Measurements from ENCODE around the gene KRTAP10-1. TPM values are rescaled to one million over a fixed set of nuclear protein-coding genes. Genes with fewer than 3 reads are reported as not detected.

Gene KRTAP10-1
- total and polyA plus RNA-seq, 2 of the 8 experiments (the other 6 are each of a cell fraction or from before 2014, with no cell fraction given), result 0.08 TPM; not detected in 1

DNA sequence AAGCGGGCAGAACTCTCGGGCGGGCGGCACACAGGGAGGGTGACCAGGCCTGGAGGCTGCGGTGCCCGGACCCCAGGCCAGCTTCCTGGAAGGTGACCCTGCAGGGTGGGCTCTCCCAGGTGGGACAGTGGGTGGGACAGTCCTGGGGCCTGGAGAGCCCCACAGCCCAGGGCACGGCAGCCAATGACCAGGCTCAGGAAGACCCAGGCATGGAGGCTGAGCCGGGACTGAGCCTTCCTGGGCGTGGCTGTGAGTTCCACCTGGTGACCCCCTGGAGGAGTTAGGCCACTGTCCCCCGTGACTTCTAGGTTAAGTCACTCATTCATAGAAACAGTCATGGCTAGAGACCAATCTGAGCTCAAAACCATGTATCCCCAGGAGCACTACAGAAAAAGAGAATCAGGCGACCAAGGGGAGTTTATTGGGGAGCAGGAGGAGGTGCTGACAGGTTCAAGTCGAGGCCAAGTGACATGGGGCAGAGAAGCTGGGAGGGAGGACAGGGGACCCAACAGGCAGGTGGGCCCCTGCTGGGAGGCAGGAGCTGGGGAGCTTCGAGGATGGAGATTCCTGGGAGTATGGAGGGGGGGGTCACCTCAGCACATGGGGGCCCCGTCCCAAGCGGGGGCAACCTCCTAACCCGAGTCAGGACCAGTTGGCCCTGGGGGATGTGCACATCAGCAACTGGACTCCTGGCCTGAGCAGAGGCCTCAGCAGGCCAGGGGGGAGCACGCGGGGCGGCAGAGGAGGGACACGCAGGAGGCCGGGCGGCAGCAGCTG is 39.2 kb upstream of the KRTAP10-1 start (continued):
- TF ChIP-seq, protein P1, sequence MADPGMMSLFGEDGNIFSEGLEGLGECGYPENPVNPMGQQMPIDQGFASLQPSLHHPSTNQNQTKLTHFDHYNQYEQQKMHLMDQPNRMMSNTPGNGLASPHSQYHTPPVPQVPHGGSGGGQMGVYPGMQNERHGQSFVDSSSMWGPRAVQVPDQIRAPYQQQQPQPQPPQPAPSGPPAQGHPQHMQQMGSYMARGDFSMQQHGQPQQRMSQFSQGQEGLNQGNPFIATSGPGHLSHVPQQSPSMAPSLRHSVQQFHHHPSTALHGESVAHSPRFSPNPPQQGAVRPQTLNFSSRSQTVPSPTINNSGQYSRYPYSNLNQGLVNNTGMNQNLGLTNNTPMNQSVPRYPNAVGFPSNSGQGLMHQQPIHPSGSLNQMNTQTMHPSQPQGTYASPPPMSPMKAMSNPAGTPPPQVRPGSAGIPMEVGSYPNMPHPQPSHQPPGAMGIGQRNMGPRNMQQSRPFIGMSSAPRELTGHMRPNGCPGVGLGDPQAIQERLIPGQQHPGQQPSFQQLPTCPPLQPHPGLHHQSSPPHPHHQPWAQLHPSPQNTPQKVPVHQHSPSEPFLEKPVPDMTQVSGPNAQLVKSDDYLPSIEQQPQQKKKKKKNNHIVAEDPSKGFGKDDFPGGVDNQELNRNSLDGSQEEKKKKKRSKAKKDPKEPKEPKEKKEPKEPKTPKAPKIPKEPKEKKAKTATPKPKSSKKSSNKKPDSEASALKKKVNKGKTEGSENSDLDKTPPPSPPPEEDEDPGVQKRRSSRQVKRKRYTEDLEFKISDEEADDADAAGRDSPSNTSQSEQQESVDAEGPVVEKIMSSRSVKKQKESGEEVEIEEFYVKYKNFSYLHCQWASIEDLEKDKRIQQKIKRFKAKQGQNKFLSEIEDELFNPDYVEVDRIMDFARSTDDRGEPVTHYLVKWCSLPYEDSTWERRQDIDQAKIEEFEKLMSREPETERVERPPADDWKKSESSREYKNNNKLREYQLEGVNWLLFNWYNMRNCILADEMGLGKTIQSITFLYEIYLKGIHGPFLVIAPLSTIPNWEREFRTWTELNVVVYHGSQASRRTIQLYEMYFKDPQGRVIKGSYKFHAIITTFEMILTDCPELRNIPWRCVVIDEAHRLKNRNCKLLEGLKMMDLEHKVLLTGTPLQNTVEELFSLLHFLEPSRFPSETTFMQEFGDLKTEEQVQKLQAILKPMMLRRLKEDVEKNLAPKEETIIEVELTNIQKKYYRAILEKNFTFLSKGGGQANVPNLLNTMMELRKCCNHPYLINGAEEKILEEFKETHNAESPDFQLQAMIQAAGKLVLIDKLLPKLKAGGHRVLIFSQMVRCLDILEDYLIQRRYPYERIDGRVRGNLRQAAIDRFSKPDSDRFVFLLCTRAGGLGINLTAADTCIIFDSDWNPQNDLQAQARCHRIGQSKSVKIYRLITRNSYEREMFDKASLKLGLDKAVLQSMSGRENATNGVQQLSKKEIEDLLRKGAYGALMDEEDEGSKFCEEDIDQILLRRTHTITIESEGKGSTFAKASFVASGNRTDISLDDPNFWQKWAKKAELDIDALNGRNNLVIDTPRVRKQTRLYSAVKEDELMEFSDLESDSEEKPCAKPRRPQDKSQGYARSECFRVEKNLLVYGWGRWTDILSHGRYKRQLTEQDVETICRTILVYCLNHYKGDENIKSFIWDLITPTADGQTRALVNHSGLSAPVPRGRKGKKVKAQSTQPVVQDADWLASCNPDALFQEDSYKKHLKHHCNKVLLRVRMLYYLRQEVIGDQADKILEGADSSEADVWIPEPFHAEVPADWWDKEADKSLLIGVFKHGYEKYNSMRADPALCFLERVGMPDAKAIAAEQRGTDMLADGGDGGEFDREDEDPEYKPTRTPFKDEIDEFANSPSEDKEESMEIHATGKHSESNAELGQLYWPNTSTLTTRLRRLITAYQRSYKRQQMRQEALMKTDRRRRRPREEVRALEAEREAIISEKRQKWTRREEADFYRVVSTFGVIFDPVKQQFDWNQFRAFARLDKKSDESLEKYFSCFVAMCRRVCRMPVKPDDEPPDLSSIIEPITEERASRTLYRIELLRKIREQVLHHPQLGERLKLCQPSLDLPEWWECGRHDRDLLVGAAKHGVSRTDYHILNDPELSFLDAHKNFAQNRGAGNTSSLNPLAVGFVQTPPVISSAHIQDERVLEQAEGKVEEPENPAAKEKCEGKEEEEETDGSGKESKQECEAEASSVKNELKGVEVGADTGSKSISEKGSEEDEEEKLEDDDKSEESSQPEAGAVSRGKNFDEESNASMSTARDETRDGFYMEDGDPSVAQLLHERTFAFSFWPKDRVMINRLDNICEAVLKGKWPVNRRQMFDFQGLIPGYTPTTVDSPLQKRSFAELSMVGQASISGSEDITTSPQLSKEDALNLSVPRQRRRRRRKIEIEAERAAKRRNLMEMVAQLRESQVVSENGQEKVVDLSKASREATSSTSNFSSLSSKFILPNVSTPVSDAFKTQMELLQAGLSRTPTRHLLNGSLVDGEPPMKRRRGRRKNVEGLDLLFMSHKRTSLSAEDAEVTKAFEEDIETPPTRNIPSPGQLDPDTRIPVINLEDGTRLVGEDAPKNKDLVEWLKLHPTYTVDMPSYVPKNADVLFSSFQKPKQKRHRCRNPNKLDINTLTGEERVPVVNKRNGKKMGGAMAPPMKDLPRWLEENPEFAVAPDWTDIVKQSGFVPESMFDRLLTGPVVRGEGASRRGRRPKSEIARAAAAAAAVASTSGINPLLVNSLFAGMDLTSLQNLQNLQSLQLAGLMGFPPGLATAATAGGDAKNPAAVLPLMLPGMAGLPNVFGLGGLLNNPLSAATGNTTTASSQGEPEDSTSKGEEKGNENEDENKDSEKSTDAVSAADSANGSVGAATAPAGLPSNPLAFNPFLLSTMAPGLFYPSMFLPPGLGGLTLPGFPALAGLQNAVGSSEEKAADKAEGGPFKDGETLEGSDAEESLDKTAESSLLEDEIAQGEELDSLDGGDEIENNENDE (IDR thresholded peaks at IDR 0.05; ENCODE audit: insufficient replicate concordance, low read length), result no peak
- no peak for TF ChIP-seq RBBP5 (IDR thresholded peaks at IDR 0.05; ENCODE audit: borderline replicate concordance, low read depth, low read length)

Measured in H1 (cell line).